Non-pigmented ciliary epithelial cell (primary cell): ENCODE data around the gene CSNK1G3.

Experiments used
- DNase-seq: peaks from one replicate; pipeline ENCODE4 v3.0.0-alpha.2; 2010; ENCODE audit warnings: low read depth

CSNK1G3 gene

GRCh38 chr5:123514615-123515355, 2.8 kb downstream of the CSNK1G3 start:
- no peak for DNase-seq

GRCh38 chr5:123515904-123516303, 3.9 kb downstream of the CSNK1G3 start:
- no peak for DNase-seq

- no peak for DNase-seq
Observed at GRCh38 chr5:123517476-123517875, 5.5 kb downstream of the CSNK1G3 start.

GRCh38 chr5:123518111-123518510, 6.1 kb downstream of the CSNK1G3 start:
- no peak for DNase-seq

GRCh38 chr5:123520677-123521247, 8.8 kb downstream of the CSNK1G3 start:
- no peak for DNase-seq

GRCh38 chr5:123524146-123524545, 12.2 kb downstream of the CSNK1G3 start:
- no peak for DNase-seq

GRCh38 chr5:123527190-123527589, 15.2 kb downstream of the CSNK1G3 start:
- no peak for DNase-seq

GRCh38 chr5:123528065-123528464, 16.1 kb downstream of the CSNK1G3 start:
- DNase-seq: no peak

GRCh38 chr5:123528878-123529277, 16.9 kb downstream of the CSNK1G3 start:
- no peak for DNase-seq

GRCh38 chr5:123530728-123531127, 18.8 kb downstream of the CSNK1G3 start:
- DNase-seq: no peak

GRCh38 chr5:123535648-123536047, 23.7 kb downstream of the CSNK1G3 start:
- DNase-seq: no peak

GRCh38 chr5:123537256-123537655, 25.3 kb downstream of the CSNK1G3 start:
- DNase-seq: no peak

- DNase-seq: no peak
Observed at GRCh38 chr5:123537845-123538244, 25.9 kb downstream of the CSNK1G3 start.

GRCh38 chr5:123538670-123539459, 26.9 kb downstream of the CSNK1G3 start:
- peak; percentile 5 for DNase-seq

- no peak for DNase-seq
Observed at GRCh38 chr5:123540534-123540933, 28.6 kb downstream of the CSNK1G3 start.

- no peak for DNase-seq
Observed at GRCh38 chr5:123543438-123543837, 31.5 kb downstream of the CSNK1G3 start.

- DNase-seq: no peak
Observed at GRCh38 chr5:123545506-123545905, 33.5 kb downstream of the CSNK1G3 start.

- no peak for DNase-seq
Observed at GRCh38 chr5:123546657-123547056, 34.7 kb downstream of the CSNK1G3 start.

GRCh38 chr5:123549256-123549904, 37.4 kb downstream of the CSNK1G3 start:
- DNase-seq: no peak

- DNase-seq: no peak
Observed at GRCh38 chr5:123554601-123555000, 42.6 kb downstream of the CSNK1G3 start.

GRCh38 chr5:123557907-123558306, 45.9 kb downstream of the CSNK1G3 start:
- no peak for DNase-seq

GRCh38 chr5:123558762-123559433, 46.9 kb downstream of the CSNK1G3 start:
- DNase-seq: no peak
